ENCODE results near the gene PPP1R26. TPM values are rescaled to one million over a fixed set of nuclear protein-coding genes. Genes with fewer than 3 reads are reported as not detected.

The PPP1R26 gene
- total RNA-seq, 2 experiments from 2014 or later = 2.9 to 4.7 TPM

- ChIA-PET CTCF (no interaction called here), POLR2A (no interaction called here)
- H3K27me3 Mint-ChIP-seq = peaks cover 23% of the 10 kb centered on the region
- DNase-seq = no peak
- H3K4me3 Mint-ChIP-seq = no peak overlapping the region
- no peaks in the 10 kb centered on the region for H3K36me3 Mint-ChIP-seq (ENCODE audit: low read depth)
- no peak overlapping the region for H3K27ac Mint-ChIP-seq
- peaks cover 4% of the 10 kb centered on the region for H3K4me1 Mint-ChIP-seq
- no peaks in the 10 kb centered on the region for H3K9me3 Mint-ChIP-seq
Measured at GRCh38 chr9:135494791-135495559, 15.4 kb downstream of the PPP1R26 start.

- Mint-ChIP-seq H3K4me1 (peaks cover 23% of the 10 kb centered on the region), H3K27me3 (peaks cover 18% of the 10 kb centered on the region), H3K27ac (no peak overlapping the region), H3K36me3 (ENCODE audit: low read depth) (peaks cover 7% of the 10 kb centered on the region), H3K4me3 (no peak overlapping the region), H3K9me3 (no peaks in the 10 kb centered on the region)
- ChIA-PET POLR2A (interaction anchor here (0.8 to 2.7 kb wide), 2 partner anchors 21 to 29 kb away, joined by 3 to 9 read pairs; no protein-coding TSS in a partner anchor), CTCF (interaction anchor here (1.0 kb wide), 2 partner anchors 21 to 59 kb away, joined by 3 read pairs; no protein-coding TSS in a partner anchor)
- DNase-seq = no peak
Measured at GRCh38 chr9:135498381-135499126, 19.0 kb downstream of the PPP1R26 start.

GRCh38 chr9:135499326-135500070 lies 19.9 kb downstream of the PPP1R26 start:
- Mint-ChIP-seq H3K4me3 (peak overlapping the region; percentile 90), H3K27me3 (peaks cover 18% of the 10 kb centered on the region), H3K36me3 (ENCODE audit: low read depth) (peaks cover 13% of the 10 kb centered on the region), H3K27ac (no peak overlapping the region), H3K9me3 (no peaks in the 10 kb centered on the region), H3K4me1 (peaks cover 25% of the 10 kb centered on the region)
- ChIA-PET POLR2A (interaction anchor here (0.8 to 2.7 kb wide), 4 partner anchors 13 to 30 kb away, joined by 3 to 9 read pairs (median 4); no protein-coding TSS in a partner anchor), CTCF (interaction anchor here (1.0 to 1.1 kb wide), 3 partner anchors 22 to 60 kb away, joined by 3 read pairs; no protein-coding TSS in a partner anchor)
- DNase-seq = peak; percentile 88

DNA sequence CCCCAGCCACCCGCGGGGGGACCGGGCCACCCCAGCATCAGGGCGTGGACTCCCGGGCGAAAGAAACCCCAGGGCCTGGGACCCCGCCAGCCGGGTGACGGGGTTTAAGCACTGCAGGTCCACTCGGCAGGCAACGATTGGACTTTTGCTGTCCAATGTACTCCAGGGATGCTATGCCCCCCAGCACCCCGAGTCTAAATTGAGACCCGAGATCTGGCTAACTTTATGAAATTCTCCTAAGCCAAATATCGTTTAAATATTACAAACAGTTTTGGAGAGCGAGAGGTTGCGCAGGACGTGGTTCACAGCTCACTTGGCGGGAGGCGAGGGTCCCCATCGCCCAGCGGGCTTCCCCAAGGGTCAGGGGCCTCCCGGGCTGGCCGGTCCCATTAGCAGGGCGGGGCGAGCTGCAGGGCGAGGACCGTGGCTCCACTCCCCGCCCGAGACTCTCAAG lies 20.5 kb downstream of the PPP1R26 start:
- Mint-ChIP-seq H3K9me3 (no peaks in the 10 kb centered on the region), H3K4me3 (peak overlapping the region; percentile 90), H3K27me3 (peaks cover 14% of the 10 kb centered on the region), H3K36me3 (ENCODE audit: low read depth) (peaks cover 19% of the 10 kb centered on the region), H3K4me1 (peaks cover 25% of the 10 kb centered on the region), H3K27ac (no peak overlapping the region)
- DNase-seq = no peak
- ChIA-PET POLR2A (interaction anchor here (1.2 to 2.7 kb wide), 3 partner anchors 14 to 31 kb away, joined by 4 to 9 read pairs (median 5); no protein-coding TSS in a partner anchor), CTCF (interaction anchor here (1.1 kb wide), 1 partner anchor 31 kb away, joined by 3 read pairs; no protein-coding TSS in a partner anchor)

DNA sequence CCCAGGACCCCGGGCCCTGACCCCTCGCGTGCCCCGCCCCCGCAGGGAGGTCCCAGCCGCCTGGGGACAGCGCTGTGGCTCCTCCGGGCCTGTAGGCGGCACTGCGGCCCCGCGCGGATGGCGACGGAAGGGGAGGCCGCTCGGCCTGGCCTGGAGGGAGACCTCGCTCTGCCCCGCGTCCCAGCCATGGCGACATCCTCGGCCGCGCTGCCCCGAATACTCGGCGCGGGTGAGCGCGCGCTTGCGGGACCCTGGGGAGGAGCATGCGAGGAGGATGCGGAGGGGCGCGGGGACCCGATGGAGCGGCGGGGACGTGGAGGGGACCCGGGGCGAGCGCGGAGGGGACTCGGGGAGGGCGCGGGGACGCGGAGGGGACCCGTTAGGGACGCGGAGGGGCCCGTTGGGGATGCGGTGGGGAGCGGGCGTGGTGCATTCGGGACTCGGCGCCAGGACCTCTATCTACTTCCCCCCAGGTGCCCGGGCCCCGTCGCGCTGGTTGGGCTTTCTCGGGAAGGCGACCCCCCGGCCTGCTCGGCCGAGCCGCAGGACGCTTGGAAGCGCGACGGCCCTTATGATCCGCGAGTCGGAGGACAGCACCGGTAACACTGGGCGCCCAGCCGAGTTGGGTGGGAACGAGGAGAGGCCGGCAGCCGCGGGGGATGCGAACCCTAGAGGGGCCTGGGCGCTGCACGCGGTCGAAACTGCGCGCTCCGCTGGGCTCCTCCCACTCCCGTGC lies 21.1 kb downstream of the PPP1R26 start, which contains the start of gene MRPS2:
Gene MRPS2, plus strand, starts transcription at position 158 of the 736 bp plus-strand sequence. Its CDS starts 29 bp downstream, at position 187.
- Mint-ChIP-seq H3K36me3 (ENCODE audit: low read depth) (peaks cover 22% of the 10 kb centered on the region), H3K4me3 (peak within 1 kb of the TSS; percentile 90), H3K27me3 (peaks cover 11% of the 10 kb centered on the region), H3K4me1 (peaks cover 25% of the 10 kb centered on the region), H3K27ac (peak within 1 kb of the TSS; percentile 81), H3K9me3 (no peaks in the 10 kb centered on the region)
- DNase-seq = peak; percentile 89
- ChIA-PET POLR2A (interaction anchor here (1.0 to 2.7 kb wide), 4 partner anchors 12 to 31 kb away, joined by 4 to 9 read pairs (median 4); no protein-coding TSS in a partner anchor), CTCF (interaction anchor here (1.1 kb wide), 1 partner anchor 32 kb away, joined by 3 read pairs; no protein-coding TSS in a partner anchor)

- DNase-seq = peak; percentile 55
- ChIA-PET CTCF (no interaction called here), POLR2A (interaction anchor here (1.0 to 2.7 kb wide), 3 partner anchors 11 to 32 kb away, joined by 4 to 9 read pairs (median 5); no protein-coding TSS in a partner anchor)
- Mint-ChIP-seq H3K4me1 (peaks cover 25% of the 10 kb centered on the region), H3K27me3 (peaks cover 11% of the 10 kb centered on the region), H3K27ac (peak overlapping the region; percentile 64), H3K36me3 (ENCODE audit: low read depth) (peaks cover 22% of the 10 kb centered on the region), H3K9me3 (no peaks in the 10 kb centered on the region), H3K4me3 (peak overlapping the region; percentile 90)
Measured at GRCh38 chr9:135501261-135502167, 21.9 kb downstream of the PPP1R26 start.

- no peaks in the 10 kb centered on the region for H3K9me3 Mint-ChIP-seq
- no peak overlapping the region for H3K27ac Mint-ChIP-seq
- H3K4me3 Mint-ChIP-seq = peak overlapping the region; percentile 90
- CTCF ChIA-PET = no interaction called here
- peaks cover 11% of the 10 kb centered on the region for H3K27me3 Mint-ChIP-seq
- peaks cover 22% of the 10 kb centered on the region for H3K36me3 Mint-ChIP-seq (ENCODE audit: low read depth)
- POLR2A ChIA-PET = no interaction called here
- DNase-seq = no peak
- H3K4me1 Mint-ChIP-seq = peaks cover 25% of the 10 kb centered on the region
Measured at GRCh38 chr9:135502168-135502872, 22.7 kb downstream of the PPP1R26 start.

DNA sequence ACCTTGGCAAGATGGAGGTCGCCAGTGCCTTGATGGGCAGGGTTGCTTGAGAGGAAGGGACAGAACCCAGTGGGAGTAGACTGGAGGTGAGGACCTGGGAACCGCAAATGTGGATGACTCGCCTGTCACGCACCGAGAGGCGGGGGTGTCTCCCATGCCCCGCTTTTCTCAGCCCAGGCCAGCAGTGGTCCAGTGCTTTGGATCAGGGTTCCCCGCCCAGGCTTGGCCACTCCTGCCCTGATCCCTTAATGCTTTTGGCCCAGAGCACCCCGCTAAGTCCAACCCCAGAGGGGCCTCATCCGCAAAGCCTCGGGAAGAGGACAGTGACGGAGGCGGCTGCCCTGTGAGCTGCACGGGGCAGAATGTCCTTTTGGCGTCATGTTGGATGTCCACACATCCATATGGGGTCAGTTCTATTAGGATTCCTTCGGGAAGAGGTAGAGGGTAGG lies 23.3 kb downstream of the PPP1R26 start:
- Mint-ChIP-seq H3K36me3 (ENCODE audit: low read depth) (peaks cover 22% of the 10 kb centered on the region), H3K27me3 (peaks cover 8% of the 10 kb centered on the region), H3K4me3 (peak overlapping the region; percentile 39), H3K4me1 (peaks cover 25% of the 10 kb centered on the region), H3K27ac (no peak overlapping the region), H3K9me3 (no peaks in the 10 kb centered on the region)
- ChIA-PET POLR2A (no interaction called here), CTCF (no interaction called here)
- no peak for DNase-seq

GRCh38 chr9:135503371-135504261 lies 24.0 kb downstream of the PPP1R26 start:
- CTCF ChIA-PET = interaction anchor here (0.7 to 1.4 kb wide), 6 partner anchors 10 to 49 kb away, joined by 3 to 6 read pairs (median 4); no protein-coding TSS in a partner anchor
- Mint-ChIP-seq H3K27me3 (peaks cover 3% of the 10 kb centered on the region), H3K27ac (no peak overlapping the region)

More at GRCh38 chr9:135503371-135504261, 24.0 kb downstream of the PPP1R26 start:
- Mint-ChIP-seq H3K36me3 (ENCODE audit: low read depth) (peaks cover 22% of the 10 kb centered on the region), H3K4me3 (no peak overlapping the region), H3K9me3 (no peaks in the 10 kb centered on the region), H3K4me1 (peaks cover 25% of the 10 kb centered on the region)
- POLR2A ChIA-PET = no interaction called here
- DNase-seq = no peak

All from activated CD4-positive, alpha-beta memory T cell treated with anti-CD3 and anti-CD28 coated beads, Interleukin-2, amount 10 ng/mL, durations not matched to agents 7 days and 5 days (primary cell).